Ovary (tissue), 3 donors: Measurements from ENCODE around the gene WSB1.

Experiments used
- EP300 ChIP-seq: sonication (generic); formaldehyde crosslinking; IDR thresholded peaks from one replicate; pipeline ENCODE4 v1.6.1; 2017; ENCODE audit warnings: antibody characterized with exemption
- POLR2A ChIP-seq: fragments of 450-650 bp; IDR thresholded peaks from one replicate; pipeline ENCODE4 v1.6.1; 2017; ENCODE audit warnings: antibody characterized with exemption, mild to moderate bottlenecking, moderate library complexity
- TF ChIP-seq, protein P1 (sequence below), 3 donors: fragments of 450-650 bp in 2 of 3; fragments of 200-600 bp in 1 of 3; IDR thresholded peaks; one replicate each; pipeline versions ENCODE4 v1.5.1 to v1.8.0; 2016 to 2022; ENCODE audit warnings: antibody characterized with exemption in 3 of 3, mild to moderate bottlenecking in 1 of 3
- donor health status: DM: no; HTN: no; CAD: no.

DNA sequence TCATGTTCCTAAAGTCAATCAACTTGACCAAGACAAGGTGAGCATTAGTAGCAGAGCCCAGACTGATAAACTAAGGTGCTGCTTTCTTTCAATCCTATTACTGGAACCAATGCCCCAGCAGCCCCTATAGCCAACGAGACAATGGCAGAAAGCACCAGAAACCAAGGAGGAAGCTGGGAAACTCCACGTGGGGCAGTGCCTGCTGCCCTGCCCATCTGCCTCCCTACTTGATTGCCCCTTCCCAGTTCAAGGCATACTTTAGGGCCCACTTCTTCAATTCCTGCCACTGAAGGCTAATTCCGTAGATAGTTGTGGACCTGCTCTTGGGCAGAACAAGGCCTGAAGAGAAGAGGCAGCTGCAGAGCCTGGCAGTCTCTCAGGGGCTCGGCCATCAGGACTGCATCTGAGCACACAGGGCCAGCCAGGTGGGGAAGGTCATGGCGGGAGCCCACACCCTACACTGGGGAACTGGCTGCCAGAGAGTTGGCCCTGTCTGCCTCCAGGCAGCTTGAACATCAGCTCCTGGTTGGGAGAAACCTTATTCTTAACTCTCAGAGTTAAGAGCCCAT, 30.9 kb downstream of the WSB1 start:
- TF ChIP-seq POLR2A (no peak), EP300 (no peak)
- TF ChIP-seq, protein P1, sequence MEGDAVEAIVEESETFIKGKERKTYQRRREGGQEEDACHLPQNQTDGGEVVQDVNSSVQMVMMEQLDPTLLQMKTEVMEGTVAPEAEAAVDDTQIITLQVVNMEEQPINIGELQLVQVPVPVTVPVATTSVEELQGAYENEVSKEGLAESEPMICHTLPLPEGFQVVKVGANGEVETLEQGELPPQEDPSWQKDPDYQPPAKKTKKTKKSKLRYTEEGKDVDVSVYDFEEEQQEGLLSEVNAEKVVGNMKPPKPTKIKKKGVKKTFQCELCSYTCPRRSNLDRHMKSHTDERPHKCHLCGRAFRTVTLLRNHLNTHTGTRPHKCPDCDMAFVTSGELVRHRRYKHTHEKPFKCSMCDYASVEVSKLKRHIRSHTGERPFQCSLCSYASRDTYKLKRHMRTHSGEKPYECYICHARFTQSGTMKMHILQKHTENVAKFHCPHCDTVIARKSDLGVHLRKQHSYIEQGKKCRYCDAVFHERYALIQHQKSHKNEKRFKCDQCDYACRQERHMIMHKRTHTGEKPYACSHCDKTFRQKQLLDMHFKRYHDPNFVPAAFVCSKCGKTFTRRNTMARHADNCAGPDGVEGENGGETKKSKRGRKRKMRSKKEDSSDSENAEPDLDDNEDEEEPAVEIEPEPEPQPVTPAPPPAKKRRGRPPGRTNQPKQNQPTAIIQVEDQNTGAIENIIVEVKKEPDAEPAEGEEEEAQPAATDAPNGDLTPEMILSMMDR (IDR thresholded peaks at IDR 0.05) = no peak
